Esophagus squamous epithelium (tissue), 4 donors: ENCODE results near the gene RPUSD4.

Source experiments
- POLR2A ChIP-seq, 4 donors: fragments of 450-650 bp; IDR thresholded peaks; one replicate each; pipeline ENCODE4 v1.6.1; 2017; ENCODE audit warnings: antibody characterized with exemption in 4 of 4, mild to moderate bottlenecking in 4 of 4, moderate library complexity in 3 of 4
- TF ChIP-seq, protein P1 (sequence below), 6 experiments: fragments of 450-650 bp in 4 of 6; fragments of 200-600 bp in 2 of 6; sonication (generic) in 2 of 6; IDR thresholded peaks; one replicate each; pipeline ENCODE4 v1.5.1; 2016 to 2019; ENCODE audit warnings: antibody characterized with exemption in 6 of 6, mild to moderate bottlenecking in 4 of 6, moderate library complexity in 4 of 6

DNA sequence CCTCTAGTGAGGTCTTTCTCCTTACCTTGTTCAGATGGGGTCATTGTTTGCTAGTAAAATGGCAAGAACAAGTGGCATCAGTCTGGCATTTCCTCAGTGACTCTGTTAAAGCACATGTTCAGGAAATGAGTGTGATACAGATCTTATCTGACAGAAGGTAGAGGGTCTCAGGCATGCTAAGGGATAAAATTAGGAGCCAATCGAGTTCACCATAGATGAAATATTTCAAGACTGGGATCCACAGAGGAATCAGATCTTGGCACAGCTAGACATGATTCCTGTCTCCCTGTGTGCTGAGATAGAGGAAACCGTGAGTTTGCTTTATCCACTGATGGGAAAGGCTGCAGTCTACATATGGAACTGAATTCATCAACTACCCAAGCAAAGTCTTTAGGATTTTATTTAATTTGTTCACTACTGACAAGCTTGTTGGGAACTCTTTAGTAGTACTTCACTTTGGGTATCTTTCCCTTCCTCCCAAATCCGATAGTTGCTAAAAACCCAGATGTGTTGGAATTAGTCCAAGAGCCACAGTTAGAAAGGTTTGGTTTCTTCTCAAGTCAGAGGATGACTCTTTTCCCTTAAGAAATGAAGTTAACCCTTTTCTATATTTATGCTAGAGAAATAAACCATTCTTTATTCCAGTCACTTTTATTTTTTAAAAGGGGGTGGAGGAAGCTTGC, 18.5 kb upstream of the RPUSD4 start:
- TF ChIP-seq, protein P1, sequence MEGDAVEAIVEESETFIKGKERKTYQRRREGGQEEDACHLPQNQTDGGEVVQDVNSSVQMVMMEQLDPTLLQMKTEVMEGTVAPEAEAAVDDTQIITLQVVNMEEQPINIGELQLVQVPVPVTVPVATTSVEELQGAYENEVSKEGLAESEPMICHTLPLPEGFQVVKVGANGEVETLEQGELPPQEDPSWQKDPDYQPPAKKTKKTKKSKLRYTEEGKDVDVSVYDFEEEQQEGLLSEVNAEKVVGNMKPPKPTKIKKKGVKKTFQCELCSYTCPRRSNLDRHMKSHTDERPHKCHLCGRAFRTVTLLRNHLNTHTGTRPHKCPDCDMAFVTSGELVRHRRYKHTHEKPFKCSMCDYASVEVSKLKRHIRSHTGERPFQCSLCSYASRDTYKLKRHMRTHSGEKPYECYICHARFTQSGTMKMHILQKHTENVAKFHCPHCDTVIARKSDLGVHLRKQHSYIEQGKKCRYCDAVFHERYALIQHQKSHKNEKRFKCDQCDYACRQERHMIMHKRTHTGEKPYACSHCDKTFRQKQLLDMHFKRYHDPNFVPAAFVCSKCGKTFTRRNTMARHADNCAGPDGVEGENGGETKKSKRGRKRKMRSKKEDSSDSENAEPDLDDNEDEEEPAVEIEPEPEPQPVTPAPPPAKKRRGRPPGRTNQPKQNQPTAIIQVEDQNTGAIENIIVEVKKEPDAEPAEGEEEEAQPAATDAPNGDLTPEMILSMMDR (IDR thresholded peaks at IDR 0.05) = no peak
- TF ChIP-seq POLR2A (IDR thresholded peaks at IDR 0.05) = no peak
